WTC11 (cell line): ENCODE data around the gene TRMT11. TPM values are rescaled to one million over a fixed set of nuclear protein-coding genes. Genes with fewer than 3 reads are reported as not detected.

ENCODE experiments used
- ATAC-seq: fragments of 200-7000 bp; cut with Tn5 transposase; 2 replicates; pipeline ENCODE4 v1.10.0; 2021; ENCODE audit warnings: mild to moderate bottlenecking, moderate library complexity
- CTCF ChIA-PET: fragments of 300-600 bp; sonication (Branson Sonifier 250); formaldehyde crosslinking; loops from one replicate; lab custom pipeline; 2021; ENCODE audit warnings: antibody characterized with exemption; lab: Charles Lee
- POLR2A ChIA-PET: fragments of 350-600 bp; sonication (Branson Sonifier 250); formaldehyde crosslinking; loops from one replicate; lab custom pipeline; 2021; ENCODE audit warnings: antibody characterized with exemption; lab: Charles Lee
- DNase-seq: peaks from one replicate; pipeline ENCODE4 v3.0.0; 2021; ENCODE audit warnings: low spot score
- H3K27ac Mint-ChIP-seq: 2 replicates; pipeline ENCODE4 v1.8.0; 2021; ENCODE audit warnings: mixed read lengths
- H3K27me3 Mint-ChIP-seq: 2 replicates; pipeline ENCODE4 v1.8.0; 2021; ENCODE audit warnings: low read depth, mild to moderate bottlenecking, moderate library complexity, mixed read lengths
- H3K36me3 Mint-ChIP-seq: 2 replicates; pipeline ENCODE4 v1.8.0; 2021; ENCODE audit warnings: mixed read lengths
- H3K4me1 Mint-ChIP-seq: 2 replicates; pipeline ENCODE4 v1.8.0; 2022; ENCODE audit warnings: mixed read lengths
- H3K4me3 Mint-ChIP-seq: 2 replicates; pipeline ENCODE4 v1.8.0; 2021; ENCODE audit warnings: mild to moderate bottlenecking, moderate library complexity, mixed read lengths
- H3K9me3 Mint-ChIP-seq: 2 replicates; pipeline ENCODE4 v1.8.0; 2021; ENCODE audit warnings: mixed read lengths
- ARID4B ChIP-seq: sonication (generic); formaldehyde crosslinking; IDR thresholded peaks from 2 replicates; pipeline ENCODE4 v1.8.0; 2023; ENCODE audit warnings: missing genetic modification reagents, mild to moderate bottlenecking, borderline replicate concordance
- ATF3 ChIP-seq: sonication (generic); formaldehyde crosslinking; conservative IDR thresholded peaks from 2 replicates; pipeline ENCODE4 v1.8.1; 2022; ENCODE audit warnings: mild to moderate bottlenecking, missing genetic modification reagents
- ATF6 ChIP-seq: sonication (generic); formaldehyde crosslinking; IDR thresholded peaks from 2 replicates; pipeline ENCODE4 v1.8.1; 2023; ENCODE audit warnings: mild to moderate bottlenecking, missing genetic modification reagents
- CDX4 ChIP-seq: fragments of 250-450 bp; sonication (Bioruptor Pico); IDR thresholded peaks from 2 replicates; pipeline ENCODE4 v1.9.0; 2021; ENCODE audit warnings: moderate library complexity, mild to moderate bottlenecking, inconsistent platforms, borderline replicate concordance
- CTCF ChIP-seq: fragments of 200-600 bp; IDR thresholded peaks from 2 replicates; pipeline ENCODE4 v1.8.0; 2022; ENCODE audit warnings: antibody characterized with exemption
- GTF2I ChIP-seq: fragments of 250-450 bp; sonication (Bioruptor Pico); conservative IDR thresholded peaks from 2 replicates; pipeline ENCODE4 v1.4.0; 2021; ENCODE audit warnings: mild to moderate bottlenecking
- HMGA2 ChIP-seq: fragments of 250-450 bp; sonication (Bioruptor Pico); IDR thresholded peaks from 2 replicates; pipeline ENCODE4 v1.4.0; 2021; ENCODE audit warnings: mild to moderate bottlenecking, moderate library complexity
- SMAD3 ChIP-seq: sonication (generic); formaldehyde crosslinking; IDR thresholded peaks from 2 replicates; pipeline ENCODE4 v1.8.0; 2022; ENCODE audit warnings: missing genetic modification reagents, mild to moderate bottlenecking, borderline replicate concordance
- SMAD4 ChIP-seq: sonication (generic); formaldehyde crosslinking; IDR thresholded peaks from 2 replicates; pipeline ENCODE4 v1.8.0; 2022; ENCODE audit warnings: mild to moderate bottlenecking, missing genetic modification reagents
- ZNF219 ChIP-seq: sonication (generic); formaldehyde crosslinking; IDR thresholded peaks from 2 replicates; pipeline ENCODE4 v1.8.0; 2023; ENCODE audit warnings: missing genetic modification reagents, mild to moderate bottlenecking, borderline replicate concordance
- ZNF232 ChIP-seq: sonication (generic); formaldehyde crosslinking; IDR thresholded peaks from 2 replicates; pipeline ENCODE4 v1.8.0; 2022; ENCODE audit warnings: mild to moderate bottlenecking, missing genetic modification reagents
- ZNF396 ChIP-seq: fragments of 250-450 bp; sonication (Bioruptor Pico); IDR thresholded peaks from 2 replicates; pipeline ENCODE4 v1.8.0; 2021; ENCODE audit warnings: mild to moderate bottlenecking, moderate library complexity, borderline replicate concordance
- total RNA-seq: library from RNA; stranded (reverse); gene quantifications from 3 replicates; pipeline ENCODE4 v1.2.3, GENCODE V29; 2021
- TF ChIP-seq, protein P1 (sequence below): fragments of 250-450 bp; sonication (Bioruptor Pico); IDR thresholded peaks from 2 replicates; pipeline ENCODE4 v1.8.0; 2021; ENCODE audit warnings: mild to moderate bottlenecking
- TF ChIP-seq, protein P2 (sequence below): sonication (generic); formaldehyde crosslinking; IDR thresholded peaks from 2 replicates; pipeline ENCODE4 v1.8.1; 2023; ENCODE audit warnings: mild to moderate bottlenecking, moderate library complexity, missing genetic modification reagents
- TF ChIP-seq, protein P3 (sequence below): sonication (generic); formaldehyde crosslinking; IDR thresholded peaks from 2 replicates; pipeline ENCODE4 v1.8.1; 2022; ENCODE audit warnings: missing genetic modification reagents, borderline replicate concordance
- TF ChIP-seq, protein P4 (sequence below): sonication (generic); formaldehyde crosslinking; IDR thresholded peaks from 2 replicates; pipeline ENCODE4 v1.8.1; 2022; ENCODE audit warnings: mild to moderate bottlenecking, missing genetic modification reagents, moderate library complexity, borderline replicate concordance

The TRMT11 gene
- total RNA-seq, 1 experiment from 2014 or later = 32.3 TPM

- TF ChIP-seq ARID4B = no peak; the same call in 1 of the 2 replicates
- TF ChIP-seq CDX4 (CRISPR knock-in tag) = no peak
- TF ChIP-seq HMGA2 (CRISPR knock-in tag) = no peak
- TF ChIP-seq SMAD3 = no peak
- no peak for TF ChIP-seq ZNF219
- TF ChIP-seq, all 79 proteins: peak for 23
These were observed 29.6 kb upstream of the TRMT11 start, which contains the start of gene HINT3 (continued) for GRCh38 chr6:125956506-125957390.

GRCh38 chr6:125957391-125957693 is 29.0 kb upstream of the TRMT11 start:
- DNase-seq (no peak), ATAC-seq (no peak)
- H3K9me3 Mint-ChIP-seq = peaks cover 2% of the 10 kb centered on the region
- peaks cover 4% of the 10 kb centered on the region; the same call in 1 of the 2 replicates for H3K4me1 Mint-ChIP-seq
- ChIA-PET POLR2A (interaction anchor here (1.8 to 3.1 kb wide), 2 partner anchors 29 to 167 kb away, joined by 11 to 14 read pairs; partner anchors contain the start of genes NCOA7 and TRMT11), CTCF (interaction anchor here (0.5 to 3.0 kb wide), 13 partner anchors 13 to 656 kb away, joined by 3 to 42 read pairs (median 12); partner anchors contain the start of genes HDDC2, NCOA7 and TRMT11)
- no peak overlapping the region for H3K4me3 Mint-ChIP-seq
- no peak overlapping the region for H3K27ac Mint-ChIP-seq
- H3K27me3 Mint-ChIP-seq = no peaks in the 10 kb centered on the region
- 0 out of 2 replicates have a peak, but pooled peaks cover under 1% of the 10 kb centered on the region for H3K36me3 Mint-ChIP-seq
- TF ChIP-seq, protein P1, sequence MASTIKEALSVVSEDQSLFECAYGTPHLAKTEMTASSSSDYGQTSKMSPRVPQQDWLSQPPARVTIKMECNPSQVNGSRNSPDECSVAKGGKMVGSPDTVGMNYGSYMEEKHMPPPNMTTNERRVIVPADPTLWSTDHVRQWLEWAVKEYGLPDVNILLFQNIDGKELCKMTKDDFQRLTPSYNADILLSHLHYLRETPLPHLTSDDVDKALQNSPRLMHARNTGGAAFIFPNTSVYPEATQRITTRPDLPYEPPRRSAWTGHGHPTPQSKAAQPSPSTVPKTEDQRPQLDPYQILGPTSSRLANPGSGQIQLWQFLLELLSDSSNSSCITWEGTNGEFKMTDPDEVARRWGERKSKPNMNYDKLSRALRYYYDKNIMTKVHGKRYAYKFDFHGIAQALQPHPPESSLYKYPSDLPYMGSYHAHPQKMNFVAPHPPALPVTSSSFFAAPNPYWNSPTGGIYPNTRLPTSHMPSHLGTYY = no peak
- TF ChIP-seq ZNF396 (CRISPR knock-in tag) (no peak), ATF6 (CRISPR knock-in tag) (no peak), CDX4 (CRISPR knock-in tag) (no peak), ZNF232 (CRISPR knock-in tag) (no peak), GTF2I (no peak), CTCF (no peak), SMAD4 (CRISPR knock-in tag) (no peak), ZNF219 (no peak), ATF3 (CRISPR knock-in tag) (no peak)
- TF ChIP-seq, protein P2, sequence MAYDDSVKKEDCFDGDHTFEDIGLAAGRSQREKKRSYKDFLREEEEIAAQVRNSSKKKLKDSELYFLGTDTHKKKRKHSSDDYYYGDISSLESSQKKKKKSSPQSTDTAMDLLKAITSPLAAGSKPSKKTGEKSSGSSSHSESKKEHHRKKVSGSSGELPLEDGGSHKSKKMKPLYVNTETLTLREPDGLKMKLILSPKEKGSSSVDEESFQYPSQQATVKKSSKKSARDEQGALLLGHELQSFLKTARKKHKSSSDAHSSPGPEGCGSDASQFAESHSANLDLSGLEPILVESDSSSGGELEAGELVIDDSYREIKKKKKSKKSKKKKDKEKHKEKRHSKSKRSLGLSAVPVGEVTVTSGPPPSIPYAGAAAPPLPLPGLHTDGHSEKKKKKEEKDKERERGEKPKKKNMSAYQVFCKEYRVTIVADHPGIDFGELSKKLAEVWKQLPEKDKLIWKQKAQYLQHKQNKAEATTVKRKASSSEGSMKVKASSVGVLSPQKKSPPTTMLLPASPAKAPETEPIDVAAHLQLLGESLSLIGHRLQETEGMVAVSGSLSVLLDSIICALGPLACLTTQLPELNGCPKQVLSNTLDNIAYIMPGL (CRISPR knock-in tag) = no peak
- TF ChIP-seq, protein P3, sequence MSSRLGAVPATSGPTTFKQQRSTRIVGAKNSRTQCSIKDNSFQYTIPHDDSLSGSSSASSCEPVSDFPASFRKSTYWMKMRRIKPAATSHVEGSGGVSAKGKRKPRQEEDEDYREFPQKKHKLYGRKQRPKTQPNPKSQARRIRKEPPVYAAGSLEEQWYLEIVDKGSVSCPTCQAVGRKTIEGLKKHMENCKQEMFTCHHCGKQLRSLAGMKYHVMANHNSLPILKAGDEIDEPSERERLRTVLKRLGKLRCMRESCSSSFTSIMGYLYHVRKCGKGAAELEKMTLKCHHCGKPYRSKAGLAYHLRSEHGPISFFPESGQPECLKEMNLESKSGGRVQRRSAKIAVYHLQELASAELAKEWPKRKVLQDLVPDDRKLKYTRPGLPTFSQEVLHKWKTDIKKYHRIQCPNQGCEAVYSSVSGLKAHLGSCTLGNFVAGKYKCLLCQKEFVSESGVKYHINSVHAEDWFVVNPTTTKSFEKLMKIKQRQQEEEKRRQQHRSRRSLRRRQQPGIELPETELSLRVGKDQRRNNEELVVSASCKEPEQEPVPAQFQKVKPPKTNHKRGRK (CRISPR knock-in tag) = no peak
- TF ChIP-seq, protein P4, sequence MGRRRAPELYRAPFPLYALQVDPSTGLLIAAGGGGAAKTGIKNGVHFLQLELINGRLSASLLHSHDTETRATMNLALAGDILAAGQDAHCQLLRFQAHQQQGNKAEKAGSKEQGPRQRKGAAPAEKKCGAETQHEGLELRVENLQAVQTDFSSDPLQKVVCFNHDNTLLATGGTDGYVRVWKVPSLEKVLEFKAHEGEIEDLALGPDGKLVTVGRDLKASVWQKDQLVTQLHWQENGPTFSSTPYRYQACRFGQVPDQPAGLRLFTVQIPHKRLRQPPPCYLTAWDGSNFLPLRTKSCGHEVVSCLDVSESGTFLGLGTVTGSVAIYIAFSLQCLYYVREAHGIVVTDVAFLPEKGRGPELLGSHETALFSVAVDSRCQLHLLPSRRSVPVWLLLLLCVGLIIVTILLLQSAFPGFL = no peak
